Measurements from ENCODE around the gene AGPS.

DNA sequence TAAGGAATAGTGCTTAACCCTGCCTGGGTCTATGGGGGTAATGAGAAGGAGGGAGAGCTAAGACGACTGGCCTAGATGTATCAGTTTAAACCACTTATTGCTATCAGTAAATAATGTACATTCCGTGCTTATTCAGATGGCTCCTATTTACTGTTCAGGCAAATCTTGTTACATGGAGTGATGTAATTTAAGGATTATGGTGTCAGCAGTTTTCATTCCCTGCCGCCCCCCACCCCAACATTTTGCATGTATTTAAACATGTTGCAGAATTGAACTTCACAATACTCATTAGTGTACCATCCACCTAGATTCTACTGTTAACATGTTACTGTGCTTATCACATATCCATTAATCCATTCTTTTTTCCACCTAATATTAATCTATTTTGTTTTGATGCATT lies 11.7 kb downstream of the AGPS start:
- TF ChIP-seq, protein P1, sequence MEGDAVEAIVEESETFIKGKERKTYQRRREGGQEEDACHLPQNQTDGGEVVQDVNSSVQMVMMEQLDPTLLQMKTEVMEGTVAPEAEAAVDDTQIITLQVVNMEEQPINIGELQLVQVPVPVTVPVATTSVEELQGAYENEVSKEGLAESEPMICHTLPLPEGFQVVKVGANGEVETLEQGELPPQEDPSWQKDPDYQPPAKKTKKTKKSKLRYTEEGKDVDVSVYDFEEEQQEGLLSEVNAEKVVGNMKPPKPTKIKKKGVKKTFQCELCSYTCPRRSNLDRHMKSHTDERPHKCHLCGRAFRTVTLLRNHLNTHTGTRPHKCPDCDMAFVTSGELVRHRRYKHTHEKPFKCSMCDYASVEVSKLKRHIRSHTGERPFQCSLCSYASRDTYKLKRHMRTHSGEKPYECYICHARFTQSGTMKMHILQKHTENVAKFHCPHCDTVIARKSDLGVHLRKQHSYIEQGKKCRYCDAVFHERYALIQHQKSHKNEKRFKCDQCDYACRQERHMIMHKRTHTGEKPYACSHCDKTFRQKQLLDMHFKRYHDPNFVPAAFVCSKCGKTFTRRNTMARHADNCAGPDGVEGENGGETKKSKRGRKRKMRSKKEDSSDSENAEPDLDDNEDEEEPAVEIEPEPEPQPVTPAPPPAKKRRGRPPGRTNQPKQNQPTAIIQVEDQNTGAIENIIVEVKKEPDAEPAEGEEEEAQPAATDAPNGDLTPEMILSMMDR (IDR thresholded peaks at IDR 0.05), result no peak
- no peak for TF ChIP-seq ZFX (IDR thresholded peaks at IDR 0.05; ENCODE audit: borderline replicate concordance)

Data from 22Rv1 (cell line).